PC-3 (cell line): ENCODE results near the gene DCAF4L1.

Source experiments
- CTCF ChIP-seq: fragments of 300-600 bp; sonication (generic); conservative IDR thresholded peaks from 2 replicates; pipeline ENCODE4 v1.5.1; 2017; ENCODE audit warnings: antibody characterized with exemption, low read depth, mild to moderate bottlenecking, low read length
- EZH2 ChIP-seq: fragments of 300-600 bp; sonication (generic); IDR thresholded peaks from one replicate; pipeline ENCODE4 v1.6.1; 2017; ENCODE audit warnings: antibody characterized with exemption, mild to moderate bottlenecking, low read length; ENCODE audit not compliant: unreplicated experiment

- TF ChIP-seq CTCF (no peak), EZH2 (no peak)
Observed at GRCh38 chr4:42018451-42018850, 36.9 kb downstream of the DCAF4L1 start.
